GM12878 (cell line): ENCODE measurements around the gene RMC1. TPM values are rescaled to one million over a fixed set of nuclear protein-coding genes. Genes with fewer than 3 reads are reported as not detected.

Experiments used
- ATAC-seq: fragments of 200-7000 bp; cut with Tn5 transposase; 3 replicates; pipeline ENCODE4 v1.9.1; 2020; ENCODE audit warnings: mild to moderate bottlenecking, moderate library complexity
- BruUV-seq: library from RNA; stranded (reverse); fragments of 400-500 nt; replicated peaks from 2 replicates; lab custom pipeline; 2021; lab: Mats Ljungman, UMichigan
- CTCF ChIA-PET: fragments of 300-600 bp; sonication (Branson Sonifier 250); formaldehyde crosslinking; extraction: SDS; loops from one replicate; lab custom pipeline; 2021; ENCODE audit warnings: inconsistent platforms; lab: Yijun Ruan, JAX
- POLR2A ChIA-PET: fragments of 350-600 bp; formaldehyde crosslinking; extraction: SDS; loops from one replicate; lab custom pipeline; 2021; ENCODE audit warnings: inconsistent platforms; lab: Charles Lee
- RAD21 ChIA-PET: fragments of 300-600 bp; sonication (Branson Sonifier 250); formaldehyde crosslinking; loops from one replicate; lab custom pipeline; 2023; ENCODE audit warnings: antibody characterized with exemption; ENCODE audit not compliant: unreplicated experiment; lab: Charles Lee
- SMC1A ChIA-PET: fragments of 300-600 bp; sonication (Branson Sonifier 250); formaldehyde crosslinking; loops from one replicate; lab custom pipeline; 2023; ENCODE audit not compliant: unreplicated experiment, uncharacterized antibody; lab: Charles Lee
- DNase-seq: peaks from one replicate; pipeline ENCODE4 v3.0.0-alpha.2; 2011; ENCODE audit warnings: low read depth, low spot score
- FAIRE-seq: peaks from 3 replicates; lab custom pipeline; 2011; peaks lifted over from hg19 to GRCh38; lab: Jason Lieb, UNC
- H2AFZ ChIP-seq: 2 replicates; pipeline ENCODE4 v1.6.0; 2011; ENCODE audit warnings: low read depth, low read length, control low read depth; ENCODE audit not compliant: control insufficient read depth
- H3K27ac ChIP-seq: 2 replicates; pipeline ENCODE4 v1.5.1; 2011; ENCODE audit warnings: control low read depth; ENCODE audit not compliant: control insufficient read depth, insufficient read depth
- H3K27me3 ChIP-seq, 2 experiments: replicated peaks in 1 of 2; 2 replicates each; pipeline versions ENCODE4 v1.6.0 to v1.6.1; 2011; ENCODE audit warnings: low read length in 1 of 2; ENCODE audit not compliant: control insufficient read depth in 2 of 2, insufficient read depth in 2 of 2
- H3K36me3 ChIP-seq, 2 experiments: 2 replicates each; pipeline ENCODE4 v1.5.1; 2011; ENCODE audit warnings: low read length in 1 of 2; ENCODE audit not compliant: control insufficient read depth in 2 of 2, insufficient read depth in 2 of 2
- H3K4me1 ChIP-seq: 2 replicates; pipeline ENCODE4 v1.6.1; 2011; ENCODE audit warnings: mild to moderate bottlenecking, low read length, moderate library complexity, mixed read lengths; ENCODE audit not compliant: control insufficient read depth, insufficient read depth
- H3K4me2 ChIP-seq: 2 replicates; pipeline ENCODE4 v1.6.0; 2011; ENCODE audit warnings: control low read depth; ENCODE audit not compliant: control insufficient read depth, insufficient read depth
- H3K4me3 ChIP-seq: fragments of 200-600 bp; sonication (generic); 2 replicates; pipeline ENCODE4 v1.5.1; 2016
- H3K79me2 ChIP-seq: 2 replicates; pipeline ENCODE4 v1.6.0; 2011; ENCODE audit warnings: low read length; ENCODE audit not compliant: control insufficient read depth, insufficient read depth
- H3K9ac ChIP-seq: 2 replicates; pipeline ENCODE4 v1.8.0; 2011; ENCODE audit warnings: low read length, control low read depth, mixed read lengths; ENCODE audit not compliant: control insufficient read depth, insufficient read depth
- H3K9me3 ChIP-seq: replicated peaks from 3 replicates; pipeline ENCODE4 v1.5.1; 2011; ENCODE audit warnings: mild to moderate bottlenecking, low read length; ENCODE audit not compliant: control insufficient read depth, insufficient read depth
- H4K20me1 ChIP-seq: 2 replicates; pipeline ENCODE4 v1.6.0; 2011; ENCODE audit not compliant: control insufficient read depth, insufficient read depth
- CBX3 ChIP-seq: fragments of 200-600 bp; sonication (generic); IDR thresholded peaks from 2 replicates; pipeline ENCODE4 v1.6.1; 2016; ENCODE audit warnings: low read depth, borderline replicate concordance
- CHD4 ChIP-seq: fragments of 200-600 bp; sonication (generic); IDR thresholded peaks from 2 replicates; pipeline ENCODE4 v1.6.1; 2016; ENCODE audit warnings: mild to moderate bottlenecking
- GABPA ChIP-seq: IDR thresholded peaks from 2 replicates; pipeline ENCODE4 v1.6.1; 2014; ENCODE audit warnings: antibody characterized with exemption, low read depth, mild to moderate bottlenecking, inconsistent platforms
- HCFC1 ChIP-seq: fragments of 150-350 bp; IDR thresholded peaks from 2 replicates; pipeline ENCODE4 v1.6.1; 2014; ENCODE audit warnings: low read length
- HDAC6 ChIP-seq: fragments of 200-600 bp; sonication (generic); IDR thresholded peaks from one replicate; pipeline ENCODE4 v1.8.0; 2017; ENCODE audit warnings: antibody characterized with exemption; ENCODE audit not compliant: unreplicated experiment
- JUND ChIP-seq: IDR thresholded peaks from 2 replicates; pipeline ENCODE4 v1.6.1; 2012; ENCODE audit warnings: low read depth, mild to moderate bottlenecking, low read length, improper control_type of control experiment, moderate library complexity
- KAT2A ChIP-seq: conservative IDR thresholded peaks from 2 replicates; pipeline ENCODE4 v1.6.1; 2011; ENCODE audit warnings: low read depth, low read length; ENCODE audit not compliant: control insufficient read depth
- MEF2A ChIP-seq: IDR thresholded peaks from 2 replicates; pipeline ENCODE4 v1.6.1; 2011; ENCODE audit warnings: low read depth, mild to moderate bottlenecking, low read length, moderate library complexity; ENCODE audit not compliant: insufficient read depth
- MYC ChIP-seq: IDR thresholded peaks from 2 replicates; pipeline ENCODE4 v1.6.1; 2011; ENCODE audit warnings: mild to moderate bottlenecking, low read length, moderate library complexity, inconsistent platforms; ENCODE audit not compliant: insufficient read depth, insufficient replicate concordance, insufficient read length, severe bottlenecking
- PML ChIP-seq: IDR thresholded peaks from 2 replicates; pipeline ENCODE4 v1.6.1; 2012; ENCODE audit warnings: low read length, inconsistent platforms
- SMARCA5 ChIP-seq: fragments of 450-650 bp; IDR thresholded peaks from 2 replicates; pipeline ENCODE4 v1.6.1; 2017; ENCODE audit warnings: mild to moderate bottlenecking
- SPI1 ChIP-seq: IDR thresholded peaks from 2 replicates; pipeline ENCODE4 v1.6.1; 2011; ENCODE audit warnings: low read depth, mild to moderate bottlenecking, low read length, moderate library complexity, borderline replicate concordance; ENCODE audit not compliant: insufficient read depth
- YBX1 ChIP-seq: fragments of 450-650 bp; IDR thresholded peaks from 2 replicates; pipeline ENCODE4 v1.6.1; 2016; ENCODE audit warnings: antibody characterized with exemption
- ZNF217 ChIP-seq: fragments of 450-650 bp; IDR thresholded peaks from 2 replicates; pipeline ENCODE4 v1.6.1; 2017; ENCODE audit warnings: antibody characterized with exemption, mild to moderate bottlenecking
- ZNF24 ChIP-seq: fragments of 450-650 bp; IDR thresholded peaks from 2 replicates; pipeline ENCODE4 v1.6.1; 2017; ENCODE audit warnings: antibody characterized with exemption, mild to moderate bottlenecking
- WGBS: methylation state at CpG from one replicate; pipeline ENCODE4 v1.1.6; 2016; ENCODE audit warnings: low lambda C conversion rate; ENCODE audit not compliant: insufficient replicate concordance, insufficient coverage; ENCODE audit errors: missing lambda C conversion rate; 5-methylcytosine and 5-hydroxymethylcytosine counted together
- in situ Hi-C: fragments of 300-500 bp; cut with MboI; formaldehyde crosslinking; loops from 9 replicates; pipeline ENCODE4 v1.14.3; 2018; ENCODE audit warnings: mixed read lengths
- intact Hi-C: fragments of 100-400 bp; cut with micrococcal nuclease; formaldehyde crosslinking; loops from one replicate; pipeline ENCODE4 v1.14.2; 2022; ENCODE audit not compliant: unreplicated experiment
- polyA plus RNA-seq, 11 experiments: library from polyadenylated mRNA; depleted of rRNA in 4 of 11; unstranded in 6 of 11; stranded (reverse) in 5 of 11; fragments of >200 nt; fragmentation: Nextera tagmentation in 4 of 11; fragmentation: Illumina TruSeq in 1 of 11; extraction: Ambion mirVana in 4 of 11; extraction: Trizol in 1 of 11; gene quantifications; 1 replicate in 1 of 11; 2 replicates in 10 of 11; pipeline versions ENCODE4 v1.2.1 to v1.2.3, GENCODE V29; 2011 to 2016; ENCODE audit warnings: inconsistent platforms in 2 of 11, missing spikeins in 2 of 11, low read depth in 1 of 11
- total RNA-seq, 4 experiments: library from RNA; depleted of rRNA in 3 of 4; stranded (reverse); fragments of >200 nt in 3 of 4; fragmentation: Illumina TruSeq in 1 of 4; extraction: Trizol in 1 of 4; gene quantifications; 2 replicates each; pipeline versions ENCODE4 v1.2.1 to v1.2.3, GENCODE V29; 2013 to 2021
- TF ChIP-seq, protein P1 (sequence below): IDR thresholded peaks from 2 replicates; pipeline ENCODE4 v1.6.1; 2012; ENCODE audit warnings: improper control_type of control experiment, low read depth, low read length; ENCODE audit not compliant: insufficient replicate concordance
- TF ChIP-seq, protein P2 (sequence below): fragments of 450-650 bp; IDR thresholded peaks from 2 replicates; pipeline ENCODE4 v1.6.1; 2014; ENCODE audit warnings: mild to moderate bottlenecking
- TF ChIP-seq, protein P3 (sequence below): IDR thresholded peaks from 2 replicates; pipeline ENCODE4 v1.6.1; 2012; ENCODE audit warnings: low read depth, low read length, improper control_type of control experiment

The RMC1 gene
- total and polyA plus RNA-seq, 10 of the 15 experiments (the other 5 are each of a cell fraction or from before 2014, with no cell fraction given), result 8.4 to 57.6 (median 42.5) TPM

DNA sequence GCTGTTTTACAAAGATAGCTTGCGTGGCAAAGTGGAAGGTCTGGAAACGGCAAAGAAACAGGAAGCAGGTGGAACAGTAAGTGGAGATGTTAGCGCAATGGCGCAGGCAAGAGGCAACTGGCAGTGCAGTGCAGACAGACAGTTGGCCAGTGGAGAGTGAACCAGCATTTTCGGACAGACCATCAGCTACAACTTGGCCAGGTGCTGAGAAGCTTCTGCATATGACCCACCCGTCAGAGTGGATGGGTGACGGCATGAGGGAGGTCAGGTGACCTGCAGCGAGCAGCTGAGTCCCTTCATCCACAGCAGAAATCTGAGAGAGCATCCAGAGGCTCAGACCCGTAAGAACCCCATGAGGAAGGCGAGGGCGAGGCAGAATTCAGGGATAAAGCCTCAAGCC, 49.2 kb downstream of the RMC1 start:
- ChIA-PET RAD21 (no interaction called here), POLR2A (no interaction called here), SMC1A (interaction anchor here (1.2 to 1.3 kb wide), 2 partner anchors 10 to 32 kb away, joined by 3 to 5 read pairs; no protein-coding TSS in a partner anchor), CTCF (interaction anchor here (1.0 to 1.9 kb wide), 2 partner anchors 29 to 36 kb away, joined by 3 to 5 read pairs; no protein-coding TSS in a partner anchor)
- H3K4me1 ChIP-seq, result no peaks in the 10 kb centered on the region
- no peaks in the 10 kb centered on the region for H4K20me1 ChIP-seq
- intact Hi-C loops, result no loop called here
- no peaks in the 10 kb centered on the region for H3K79me2 ChIP-seq
- H3K27ac ChIP-seq, result no peak overlapping the region
- no peak overlapping the region for H3K4me3 ChIP-seq
- BruUV-seq, result no TSS peak
- FAIRE-seq (no peak), ATAC-seq (no peak), DNase-seq (no peak)
- in situ Hi-C loops, result no loop called here
- no peak overlapping the region for H2AFZ ChIP-seq
- no peaks in the 10 kb centered on the region for H3K9me3 ChIP-seq
- no peak overlapping the region for H3K9ac ChIP-seq
- no peaks in the 10 kb centered on the region for H3K27me3 ChIP-seq
- 85% methylated on average over 11 of the region's 11 CpGs for WGBS
- H3K4me2 ChIP-seq, result no peak overlapping the region
- H3K36me3 ChIP-seq, result peaks cover 20 to 41% of the 10 kb centered on the region in 2 experiments
- TF ChIP-seq HCFC1 (no peak), ZNF217 (no peak), GABPA (no peak), ZNF24 (no peak), JUND (no peak), PML (no peak), YBX1 (no peak), HDAC6 (no peak), MYC (no peak), CHD4 (no peak), CBX3 (no peak), SMARCA5 (no peak), SPI1 (no peak), KAT2A (no peak), MEF2A (no peak)
- TF ChIP-seq, protein P1, sequence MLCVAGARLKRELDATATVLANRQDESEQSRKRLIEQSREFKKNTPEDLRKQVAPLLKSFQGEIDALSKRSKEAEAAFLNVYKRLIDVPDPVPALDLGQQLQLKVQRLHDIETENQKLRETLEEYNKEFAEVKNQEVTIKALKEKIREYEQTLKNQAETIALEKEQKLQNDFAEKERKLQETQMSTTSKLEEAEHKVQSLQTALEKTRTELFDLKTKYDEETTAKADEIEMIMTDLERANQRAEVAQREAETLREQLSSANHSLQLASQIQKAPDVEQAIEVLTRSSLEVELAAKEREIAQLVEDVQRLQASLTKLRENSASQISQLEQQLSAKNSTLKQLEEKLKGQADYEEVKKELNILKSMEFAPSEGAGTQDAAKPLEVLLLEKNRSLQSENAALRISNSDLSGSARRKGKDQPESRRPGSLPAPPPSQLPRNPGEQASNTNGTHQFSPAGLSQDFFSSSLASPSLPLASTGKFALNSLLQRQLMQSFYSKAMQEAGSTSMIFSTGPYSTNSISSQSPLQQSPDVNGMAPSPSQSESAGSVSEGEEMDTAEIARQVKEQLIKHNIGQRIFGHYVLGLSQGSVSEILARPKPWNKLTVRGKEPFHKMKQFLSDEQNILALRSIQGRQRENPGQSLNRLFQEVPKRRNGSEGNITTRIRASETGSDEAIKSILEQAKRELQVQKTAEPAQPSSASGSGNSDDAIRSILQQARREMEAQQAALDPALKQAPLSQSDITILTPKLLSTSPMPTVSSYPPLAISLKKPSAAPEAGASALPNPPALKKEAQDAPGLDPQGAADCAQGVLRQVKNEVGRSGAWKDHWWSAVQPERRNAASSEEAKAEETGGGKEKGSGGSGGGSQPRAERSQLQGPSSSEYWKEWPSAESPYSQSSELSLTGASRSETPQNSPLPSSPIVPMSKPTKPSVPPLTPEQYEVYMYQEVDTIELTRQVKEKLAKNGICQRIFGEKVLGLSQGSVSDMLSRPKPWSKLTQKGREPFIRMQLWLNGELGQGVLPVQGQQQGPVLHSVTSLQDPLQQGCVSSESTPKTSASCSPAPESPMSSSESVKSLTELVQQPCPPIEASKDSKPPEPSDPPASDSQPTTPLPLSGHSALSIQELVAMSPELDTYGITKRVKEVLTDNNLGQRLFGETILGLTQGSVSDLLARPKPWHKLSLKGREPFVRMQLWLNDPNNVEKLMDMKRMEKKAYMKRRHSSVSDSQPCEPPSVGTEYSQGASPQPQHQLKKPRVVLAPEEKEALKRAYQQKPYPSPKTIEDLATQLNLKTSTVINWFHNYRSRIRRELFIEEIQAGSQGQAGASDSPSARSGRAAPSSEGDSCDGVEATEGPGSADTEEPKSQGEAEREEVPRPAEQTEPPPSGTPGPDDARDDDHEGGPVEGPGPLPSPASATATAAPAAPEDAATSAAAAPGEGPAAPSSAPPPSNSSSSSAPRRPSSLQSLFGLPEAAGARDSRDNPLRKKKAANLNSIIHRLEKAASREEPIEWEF, result no peak
- TF ChIP-seq, protein P2, sequence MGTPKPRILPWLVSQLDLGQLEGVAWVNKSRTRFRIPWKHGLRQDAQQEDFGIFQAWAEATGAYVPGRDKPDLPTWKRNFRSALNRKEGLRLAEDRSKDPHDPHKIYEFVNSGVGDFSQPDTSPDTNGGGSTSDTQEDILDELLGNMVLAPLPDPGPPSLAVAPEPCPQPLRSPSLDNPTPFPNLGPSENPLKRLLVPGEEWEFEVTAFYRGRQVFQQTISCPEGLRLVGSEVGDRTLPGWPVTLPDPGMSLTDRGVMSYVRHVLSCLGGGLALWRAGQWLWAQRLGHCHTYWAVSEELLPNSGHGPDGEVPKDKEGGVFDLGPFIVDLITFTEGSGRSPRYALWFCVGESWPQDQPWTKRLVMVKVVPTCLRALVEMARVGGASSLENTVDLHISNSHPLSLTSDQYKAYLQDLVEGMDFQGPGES, result no peak
- TF ChIP-seq, protein P3, sequence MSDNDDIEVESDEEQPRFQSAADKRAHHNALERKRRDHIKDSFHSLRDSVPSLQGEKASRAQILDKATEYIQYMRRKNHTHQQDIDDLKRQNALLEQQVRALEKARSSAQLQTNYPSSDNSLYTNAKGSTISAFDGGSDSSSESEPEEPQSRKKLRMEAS, result no peak
